Measurements from ENCODE around the gene C14orf180. TPM values are rescaled to one million over a fixed set of nuclear protein-coding genes. Genes with fewer than 3 reads are reported as not detected.
A peak's percentile ranks its signal among the peaks of the same experiment; 100 is the strongest.

The C14orf180 gene
- total RNA-seq, 1 experiment from 2014 or later = not detected

GRCh38 chr14:104530646-104531045, 48.9 kb upstream of the C14orf180 start:
- no peak overlapping the region for H3T11ph ChIP-seq (ENCODE audit: low read length)
- H2BK120ac ChIP-seq (ENCODE audit: low read depth, low read length, poor library complexity, severe bottlenecking) = no peak overlapping the region
- H2BK15ac ChIP-seq (ENCODE audit: low read depth, low read length) = no peak overlapping the region
- no peaks in the 10 kb centered on the region for H4K20me1 ChIP-seq (ENCODE audit: control insufficient read depth, insufficient read depth, insufficient read length)
- no peak overlapping the region for H2BK5ac ChIP-seq (ENCODE audit: insufficient read length, low read length)
- no peak overlapping the region for H3K14ac ChIP-seq (ENCODE audit: insufficient read depth, low read length)
- H3K18ac ChIP-seq (ENCODE audit: insufficient read length, low read depth, low read length) = no peak overlapping the region
- H3K27me3 ChIP-seq (ENCODE audit: insufficient read depth, low read length) = no peaks in the 10 kb centered on the region
- no peak overlapping the region for H4K91ac ChIP-seq (ENCODE audit: insufficient read length, low read depth, low read length)
- H4K5ac ChIP-seq (ENCODE audit: insufficient read length, low read depth, low read length) = no peak overlapping the region
- peaks cover 7% of the 10 kb centered on the region for H3K27me3 Mint-ChIP-seq (ENCODE audit: low read depth)
- no peak overlapping the region for H3K56ac ChIP-seq (ENCODE audit: insufficient read length, low read depth, low read length)
- DNase-seq = peak; percentile 13
- no peak overlapping the region for H4K8ac ChIP-seq (replicated peaks; ENCODE audit: insufficient read length, low read depth, low read length)
- no peak overlapping the region for H3K27ac Mint-ChIP-seq
- H3K9me3 Mint-ChIP-seq = peaks cover 20 to 28% of the 10 kb centered on the region in 2 experiments
- H2AK5ac ChIP-seq (ENCODE audit: insufficient read length, low read length) = no peak overlapping the region
- H3K4me2 ChIP-seq (ENCODE audit: insufficient read depth, insufficient read length, low read length) = no peak overlapping the region
- WGBS (ENCODE audit: extremely low coverage, insufficient read length, low lambda C conversion rate) = no CpG with 5 or more reads among the region's 10 CpGs
- H3K79me1 ChIP-seq (ENCODE audit: insufficient read depth, low read depth, low read length, poor library complexity, severe bottlenecking) = no peaks in the 10 kb centered on the region
- H3K36me3 Mint-ChIP-seq (ENCODE audit: insufficient read depth in 1 of 3, low read depth in 3 of 3) = peaks cover 3 to 13% (median 4%) of the 10 kb centered on the region in 3 experiments; a peak in 4 of 7 replicates
- no peak overlapping the region for H2BK20ac ChIP-seq (ENCODE audit: low read depth, low read length, poor library complexity, severe bottlenecking)
- no peak overlapping the region for H3K9ac ChIP-seq (ENCODE audit: extremely low read depth, insufficient read length, low read length)
- no peak overlapping the region for H3K4ac ChIP-seq (ENCODE audit: low read depth, low read length)
- H2AFZ ChIP-seq (ENCODE audit: low read length) = no peak overlapping the region
- no peak overlapping the region for H3K27ac ChIP-seq (ENCODE audit: insufficient read length, low read depth, low read length)
- no peak for TF ChIP-seq CTCF (conservative IDR thresholded peaks at IDR 0.05)
- no peak overlapping the region for H3K23ac ChIP-seq (ENCODE audit: insufficient read length, low read depth, low read length)
- H3K4me1 Mint-ChIP-seq = no peaks in the 10 kb centered on the region
- no peaks in the 10 kb centered on the region for H3K4me1 ChIP-seq (ENCODE audit: insufficient read depth, low read length)
- no peaks in the 10 kb centered on the region for H3K23me2 ChIP-seq (ENCODE audit: insufficient read length, low read depth, low read length, poor library complexity, severe bottlenecking)
- H3K9me3 ChIP-seq (ENCODE audit: control insufficient read depth, low read depth, low read length) = peaks cover 17% of the 10 kb centered on the region
- H3K4me3 Mint-ChIP-seq = no peak overlapping the region
- no peak overlapping the region for H2BK12ac ChIP-seq (ENCODE audit: insufficient read length, low read depth, low read length)
- H3K79me2 ChIP-seq (ENCODE audit: insufficient read depth, low read length) = no peaks in the 10 kb centered on the region

All from H9 (cell line).